NCI-H2171 treated with DMSO at 0.1 percent for 48 hours (cell line): Measurements from ENCODE around the gene DEXI.
A peak's percentile ranks its signal among the peaks of the same experiment; 100 is the strongest.
"Not testable (repeated sequence)": the region's sequence is repeated elsewhere in the genome, so short reads cannot be mapped to it uniquely, and the experiment has no call there.

Experiments
- DNase-seq: peaks from one replicate; lab custom pipeline; 2025; lab: John Stamatoyannopoulos, UW

DEXI gene

GRCh38 chr16:10969615-10970014 is 27.3 kb upstream of the DEXI start:
- DNase-seq, result no peak

GRCh38 chr16:10968498-10968897 is 26.2 kb upstream of the DEXI start:
- DNase-seq, result no peak

- no peak for DNase-seq
Observed at GRCh38 chr16:10967986-10968385, 25.7 kb upstream of the DEXI start.

GRCh38 chr16:10966559-10966958 is 24.3 kb upstream of the DEXI start:
- DNase-seq, result not testable (repeated sequence)

- no peak for DNase-seq
Observed at GRCh38 chr16:10966129-10966528, 23.9 kb upstream of the DEXI start.

- DNase-seq, result peak; percentile 20
Observed at GRCh38 chr16:10965440-10966061, 23.3 kb upstream of the DEXI start.

GRCh38 chr16:10964891-10965326 is 22.6 kb upstream of the DEXI start:
- DNase-seq, result no peak

- DNase-seq, result peak; percentile 86
Observed at GRCh38 chr16:10964039-10964890, 22.0 kb upstream of the DEXI start.

GRCh38 chr16:10961231-10961630 is 19.0 kb upstream of the DEXI start:
- no peak for DNase-seq

- no peak for DNase-seq
Observed at GRCh38 chr16:10959161-10959560, 16.9 kb upstream of the DEXI start.

- no peak for DNase-seq
Observed at GRCh38 chr16:10957771-10958482, 15.7 kb upstream of the DEXI start.

- no peak for DNase-seq
Observed at GRCh38 chr16:10954903-10955302, 12.6 kb upstream of the DEXI start.

- peak; percentile 56 for DNase-seq
Observed at GRCh38 chr16:10951026-10951425, 8.8 kb upstream of the DEXI start.

- DNase-seq, result no peak
Observed at GRCh38 chr16:10950393-10950792, 8.1 kb upstream of the DEXI start.

GRCh38 chr16:10949424-10949970 is 7.2 kb upstream of the DEXI start:
- DNase-seq, result no peak

- no peak for DNase-seq
Observed at GRCh38 chr16:10947211-10947787, 5.0 kb upstream of the DEXI start.

GRCh38 chr16:10946308-10946707 is 4.0 kb upstream of the DEXI start:
- DNase-seq, result no peak

- DNase-seq, result no peak
Observed at GRCh38 chr16:10945065-10945787, 3.0 kb upstream of the DEXI start.

GRCh38 chr16:10944249-10945064 is 2.2 kb upstream of the DEXI start, which contains the start of gene CLEC16A:
Gene CLEC16A, plus strand, starts transcription at chr16:10944564. Its CDS starts 154 bp downstream, at chr16:10944718.
- peak; percentile 91 for DNase-seq

GRCh38 chr16:10943064-10943353 is 741 bp upstream of the DEXI start:
- DNase-seq, result no peak

GRCh38 chr16:10941935-10942351 is 325 bp downstream of the DEXI start:
- DNase-seq, result not testable (repeated sequence)
